CD14-positive monocyte (primary cell): ENCODE results near the gene CCNB2. TPM values are rescaled to one million over a fixed set of nuclear protein-coding genes. Genes with fewer than 3 reads are reported as not detected.

ENCODE experiments used
- DNase-seq, 3 donors: peaks; one replicate each; pipeline ENCODE4 v3.0.0-alpha.2; 2011 to 2022
- H2AFZ ChIP-seq: 2 replicates; pipeline ENCODE4 v1.6.0; 2012; ENCODE audit warnings: mild to moderate bottlenecking, low read depth, low read length, inconsistent platforms; ENCODE audit not compliant: insufficient read depth, poor library complexity, severe bottlenecking
- H3K27ac ChIP-seq, 2 donors: 1 replicate in 1 of 2; 2 replicates in 1 of 2; pipeline ENCODE4 v1.5.1; 2012 to 2013; ENCODE audit warnings: low read length in 2 of 2, control low read depth in 1 of 2, inconsistent platforms in 1 of 2, low read depth in 1 of 2, mild to moderate bottlenecking in 1 of 2
- H3K27me3 ChIP-seq, 2 donors: one replicate each; pipeline versions ENCODE4 v1.6.0 to v1.6.1; 2011 to 2013; ENCODE audit warnings: low read length in 2 of 2; ENCODE audit not compliant: control insufficient read depth in 2 of 2, insufficient read depth in 2 of 2
- H3K36me3 ChIP-seq, 2 donors: replicated peaks in 1 of 2; 1 replicate in 1 of 2; 2 replicates in 1 of 2; pipeline versions ENCODE4 v1.5.1 to v1.6.1; 2012 to 2013; ENCODE audit warnings: low read length in 2 of 2, control low read depth in 1 of 2, inconsistent platforms in 1 of 2, mild to moderate bottlenecking in 1 of 2; ENCODE audit not compliant: insufficient read depth in 2 of 2, control insufficient read depth in 1 of 2
- H3K4me1 ChIP-seq, 2 donors: 1 replicate in 1 of 2; 2 replicates in 1 of 2; pipeline versions ENCODE4 v1.5.1 to v1.6.1; 2012 to 2013; ENCODE audit warnings: low read length in 2 of 2, control low read depth in 1 of 2, inconsistent platforms in 1 of 2, mild to moderate bottlenecking in 1 of 2, moderate library complexity in 1 of 2; ENCODE audit not compliant: insufficient read depth in 2 of 2, control insufficient read depth in 1 of 2
- H3K4me2 ChIP-seq: replicated peaks from 2 replicates; pipeline ENCODE3; 2012; ENCODE audit warnings: low read length, moderate library complexity, mild to moderate bottlenecking; ENCODE audit not compliant: poor library complexity, severe bottlenecking; ENCODE audit errors: extremely low read depth
- H3K4me3 ChIP-seq, 3 experiments: fragments of 200-600 bp in 1 of 3; sonication (generic) in 1 of 3; replicated peaks in 1 of 3; 1 replicate in 2 of 3; 2 replicates in 1 of 3; pipeline ENCODE4 v1.5.1; 2011 to 2013; ENCODE audit warnings: low read length in 3 of 3, mild to moderate bottlenecking in 3 of 3, control low read depth in 2 of 3, low read depth in 2 of 3, inconsistent platforms in 1 of 3, moderate library complexity in 1 of 3
- H3K79me2 ChIP-seq: 2 replicates; pipeline ENCODE4 v1.6.0; 2012; ENCODE audit warnings: mild to moderate bottlenecking, control low read depth, inconsistent platforms, low read length, moderate library complexity; ENCODE audit not compliant: insufficient read depth
- H3K9ac ChIP-seq: 2 replicates; pipeline ENCODE4 v1.6.0; 2017; ENCODE audit warnings: low read length, mild to moderate bottlenecking; ENCODE audit not compliant: insufficient read depth, poor library complexity, severe bottlenecking
- H3K9me3 ChIP-seq, 2 donors: replicated peaks in 1 of 2; 1 replicate in 1 of 2; 2 replicates in 1 of 2; pipeline versions ENCODE4 v1.5.1 to v1.6.1; 2012 to 2013; ENCODE audit warnings: low read length in 2 of 2, control low read depth in 1 of 2; ENCODE audit not compliant: control insufficient read depth in 1 of 2, insufficient read depth in 1 of 2
- H4K20me1 ChIP-seq: 2 replicates; pipeline ENCODE4 v1.6.0; 2012; ENCODE audit warnings: mild to moderate bottlenecking, low read length, control low read depth, moderate library complexity; ENCODE audit not compliant: insufficient read depth
- H3K27ac Mint-ChIP-seq, 7 donors: one replicate each; pipeline ENCODE4 v1.8.0; 2020; ENCODE audit warnings: mild to moderate bottlenecking in 7 of 7, mixed read lengths in 7 of 7, moderate library complexity in 6 of 7, inconsistent platforms in 2 of 7
- H3K27me3 Mint-ChIP-seq, 3 donors: one replicate each; pipeline ENCODE4 v1.8.0; 2021 to 2022; ENCODE audit warnings: low read depth in 3 of 3, mild to moderate bottlenecking in 3 of 3, mixed read lengths in 3 of 3, moderate library complexity in 3 of 3, inconsistent platforms in 1 of 3
- H3K36me3 Mint-ChIP-seq, 2 donors: one replicate each; pipeline ENCODE4 v1.8.0; 2020; ENCODE audit warnings: mixed read lengths in 2 of 2, inconsistent platforms in 1 of 2, mild to moderate bottlenecking in 1 of 2
- H3K4me1 Mint-ChIP-seq: one replicate; pipeline ENCODE4 v1.8.0; 2020; ENCODE audit warnings: mild to moderate bottlenecking, mixed read lengths
- H3K4me3 Mint-ChIP-seq, 2 donors: one replicate each; pipeline ENCODE4 v1.8.0; 2020; ENCODE audit warnings: mild to moderate bottlenecking in 2 of 2, mixed read lengths in 2 of 2, moderate library complexity in 1 of 2
- H3K9me3 Mint-ChIP-seq, 7 donors: one replicate each; pipeline ENCODE4 v1.8.0; 2020 to 2022; ENCODE audit warnings: mixed read lengths in 7 of 7, mild to moderate bottlenecking in 6 of 7, moderate library complexity in 6 of 7, inconsistent platforms in 2 of 7
- CTCF ChIP-seq: fragments of 200-600 bp; IDR thresholded peaks from one replicate; pipeline ENCODE4 v1.8.0; 2022; ENCODE audit warnings: antibody characterized with exemption, mild to moderate bottlenecking
- WGBS: methylation state at CpG from one replicate; pipeline ENCODE4 v1.1.5; 2013; ENCODE audit warnings: missing lambda C conversion rate; ENCODE audit not compliant: insufficient coverage; 5-methylcytosine and 5-hydroxymethylcytosine counted together
- intact Hi-C, 2 donors: fragments of 100-400 bp; cut with micrococcal nuclease; formaldehyde crosslinking; loops; one replicate each; pipeline versions ENCODE4 v1.15.0 to v1.15.1; 2023
- polyA plus RNA-seq, 3 donors: library from polyadenylated mRNA; depleted of rRNA in 1 of 3; unstranded in 2 of 3; stranded (reverse) in 1 of 3; fragments of 300-500 nt in 2 of 3; fragments of >200 nt in 1 of 3; fragmentation: Illumina TruSeq in 2 of 3; gene quantifications; 1 replicate in 2 of 3; 2 replicates in 1 of 3; pipeline ENCODE4 v1.2.3, GENCODE V29; 2012 to 2021

CCNB2 gene
- polyA plus RNA-seq, 3 donors, result 0.13 to 0.53 (median 0.31) TPM

GRCh38 chr15:59166601-59167265 is 61.8 kb downstream of the CCNB2 start:
- H3K27me3 ChIP-seq, result no peaks in the 10 kb centered on the region
- H3K4me3 Mint-ChIP-seq, result no peak overlapping the region
- H3K36me3 Mint-ChIP-seq, result peaks cover 26 to 62% of the 10 kb centered on the region in 2 donors
- intact Hi-C loops, result loop anchor here in 1 of 2 donors (10.0 kb wide), 1 partner anchor 328 kb away; no protein-coding TSS in a partner anchor
- no peaks in the 10 kb centered on the region for H4K20me1 ChIP-seq
- no peak overlapping the region for H3K9ac ChIP-seq
- no peak overlapping the region for H2AFZ ChIP-seq
- no peak overlapping the region for H3K4me2 ChIP-seq
- peak overlapping the region in 1 of 7 donors; percentile 25 for H3K27ac Mint-ChIP-seq
- no peaks in the 10 kb centered on the region for H3K9me3 ChIP-seq
- H3K27me3 Mint-ChIP-seq, result peaks cover 0 to 2% (median 2%) of the 10 kb centered on the region in 3 donors
- no peak overlapping the region for H3K4me3 ChIP-seq
- peaks cover 31% of the 10 kb centered on the region for H3K4me1 Mint-ChIP-seq
- peaks cover 21 to 31% of the 10 kb centered on the region in 2 donors for H3K4me1 ChIP-seq
- H3K36me3 ChIP-seq, result peaks cover 12 to 13% of the 10 kb centered on the region in 2 donors
- H3K27ac ChIP-seq, result no peak overlapping the region
- WGBS, result 81% methylated on average over 7 of the region's 11 CpGs
- no peaks in the 10 kb centered on the region for H3K79me2 ChIP-seq
- H3K9me3 Mint-ChIP-seq, result peaks cover 0 to 5% (median 0%) of the 10 kb centered on the region in 7 donors
- no peak for TF ChIP-seq CTCF
- DNase-seq, result no peak

- Mint-ChIP-seq H3K27me3 (peaks cover 0 to 2% (median 0%) of the 10 kb centered on the region in 3 donors), H3K9me3 (peaks cover 0 to 3% (median 0%) of the 10 kb centered on the region in 7 donors), H3K4me3 (no peak overlapping the region), H3K27ac (peak overlapping the region in 6 of 7 donors; percentile 38 to 94 (median 86)), H3K4me1 (peaks cover 31% of the 10 kb centered on the region), H3K36me3 (peaks cover 30 to 65% of the 10 kb centered on the region in 2 donors)
- Histone ChIP-seq H2AFZ (no peak overlapping the region), H3K27ac (peak overlapping the region; percentile 23 to 87), H3K4me2 (no peak overlapping the region), H3K79me2 (no peaks in the 10 kb centered on the region), H3K4me3 (no peak overlapping the region), H3K36me3 (peaks cover 11 to 13% of the 10 kb centered on the region in 2 donors), H3K9ac (no peak overlapping the region), H3K27me3 (no peaks in the 10 kb centered on the region), H4K20me1 (no peaks in the 10 kb centered on the region), H3K4me1 (peaks cover 21 to 31% of the 10 kb centered on the region in 2 donors), H3K9me3 (no peaks in the 10 kb centered on the region)
- WGBS, result no CpG with 5 or more reads among the region's 7 CpGs
- no peak for TF ChIP-seq CTCF
- intact Hi-C loops, result loop anchor here in 1 of 2 donors (10.0 kb wide), 1 partner anchor 326 kb away; no protein-coding TSS in a partner anchor
- peak in 2 of 3 donors; percentile 28 to 47 for DNase-seq
Measured at GRCh38 chr15:59168536-59168935, 63.6 kb downstream of the CCNB2 start.
